HL-60/S4 (cell line): ENCODE results near the gene KLF3.

Experiments
- in situ Hi-C: fragments of 300-500 bp; cut with MboI; formaldehyde crosslinking; loops from 2 replicates; pipeline ENCODE4 v1.14.3; 2022; ENCODE audit warnings: low sequenced_read_pairs

KLF3 gene

DNA sequence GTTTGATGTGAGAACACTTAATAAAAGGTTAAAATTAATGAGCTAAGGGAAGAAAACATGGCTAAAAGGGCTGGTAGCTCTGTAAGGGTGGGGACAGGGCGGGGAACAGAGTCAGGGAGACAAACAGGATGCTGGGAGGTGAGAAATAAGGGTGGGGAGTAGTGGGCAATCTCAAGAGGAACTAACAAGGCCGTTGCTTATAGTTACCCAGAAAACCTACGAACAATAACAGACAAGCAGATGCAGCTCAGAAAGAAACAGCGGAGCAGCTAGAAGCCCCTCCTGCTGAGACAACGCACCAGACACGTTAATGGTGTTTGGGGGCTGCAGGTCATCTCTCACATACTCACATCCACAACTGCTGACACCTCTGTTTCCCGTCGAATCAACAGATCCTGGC is 9.7 kb upstream of the KLF3 start:
- in situ Hi-C loops = no loop called here

DNA sequence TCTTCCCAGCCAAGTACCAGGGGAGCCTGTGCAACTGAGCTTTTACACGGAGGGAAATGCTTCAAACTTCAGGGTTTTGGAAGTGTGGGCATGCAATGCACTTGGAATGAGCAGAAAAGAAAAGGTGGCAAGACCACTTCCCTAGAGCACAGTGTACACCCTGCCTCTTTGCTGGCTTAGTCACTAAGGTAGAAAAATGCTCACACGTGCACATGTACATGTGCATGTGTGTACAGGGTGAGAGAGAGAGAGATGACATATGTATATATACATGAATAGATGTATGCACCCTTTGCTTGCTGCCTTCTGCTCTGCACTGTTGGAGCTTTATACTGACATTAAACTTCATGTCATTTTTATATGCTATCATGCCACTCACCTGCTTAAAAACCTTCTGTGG is 7.9 kb upstream of the KLF3 start:
- in situ Hi-C loops = no loop called here

DNA sequence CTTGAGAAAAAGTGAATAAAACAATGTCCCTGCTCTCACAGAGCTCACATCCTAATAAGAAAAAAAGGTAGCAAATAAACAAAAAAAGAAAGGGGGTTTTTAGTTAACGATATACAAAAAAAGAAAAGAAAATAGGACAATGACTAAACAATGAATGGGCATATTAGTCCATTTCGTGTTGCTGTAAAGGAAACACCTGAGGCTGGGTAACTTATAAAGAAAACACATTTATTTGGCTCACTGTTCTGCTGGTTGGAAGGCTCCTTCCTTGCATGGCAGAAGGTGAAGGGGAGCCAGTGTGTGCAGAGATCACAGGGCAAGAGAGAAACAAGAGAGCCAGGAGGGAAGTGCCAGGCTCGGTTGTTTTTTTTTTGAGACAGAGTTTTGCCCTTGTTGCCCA is 4.7 kb upstream of the KLF3 start:
- in situ Hi-C loops = no loop called here

DNA sequence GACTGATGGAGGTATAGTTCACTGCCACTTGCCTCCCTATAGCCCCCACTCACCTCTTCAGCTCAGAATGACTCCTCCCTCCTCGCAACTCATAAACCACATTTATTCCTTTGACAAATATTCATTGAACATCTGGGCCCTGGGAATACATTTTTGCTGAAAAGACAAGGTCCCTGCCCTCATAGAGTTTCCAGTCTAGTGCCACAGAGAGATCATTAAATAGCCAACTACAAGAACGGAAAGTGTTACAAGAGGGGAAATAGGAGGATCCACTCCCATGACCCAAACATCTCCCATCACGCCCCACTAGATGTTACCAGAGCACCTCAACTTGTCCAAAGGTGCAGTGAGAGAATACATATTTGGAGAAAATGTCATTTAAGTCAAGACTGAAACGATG is 3.2 kb upstream of the KLF3 start:
- in situ Hi-C loops = no loop called here

DNA sequence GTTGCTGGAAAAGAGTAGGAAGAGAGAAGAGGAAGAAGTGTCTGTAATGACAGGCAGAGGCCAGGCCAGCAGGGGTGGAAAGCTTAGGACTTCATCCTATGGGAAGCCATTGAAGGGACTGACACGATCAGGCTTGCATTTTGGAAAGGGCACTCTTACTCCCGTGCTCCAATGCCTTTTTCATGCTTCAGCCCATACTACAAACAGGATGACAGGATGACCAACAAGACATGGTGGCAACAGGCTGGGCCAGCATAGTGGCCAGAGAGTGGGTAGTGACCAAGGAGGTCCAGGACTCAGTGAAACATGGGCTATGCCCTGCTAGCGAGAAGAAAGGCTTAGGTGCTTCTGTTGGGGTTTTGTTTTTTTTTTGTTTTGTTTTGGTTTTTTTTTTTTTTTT is 2.6 kb upstream of the KLF3 start:
- in situ Hi-C loops = no loop called here

DNA sequence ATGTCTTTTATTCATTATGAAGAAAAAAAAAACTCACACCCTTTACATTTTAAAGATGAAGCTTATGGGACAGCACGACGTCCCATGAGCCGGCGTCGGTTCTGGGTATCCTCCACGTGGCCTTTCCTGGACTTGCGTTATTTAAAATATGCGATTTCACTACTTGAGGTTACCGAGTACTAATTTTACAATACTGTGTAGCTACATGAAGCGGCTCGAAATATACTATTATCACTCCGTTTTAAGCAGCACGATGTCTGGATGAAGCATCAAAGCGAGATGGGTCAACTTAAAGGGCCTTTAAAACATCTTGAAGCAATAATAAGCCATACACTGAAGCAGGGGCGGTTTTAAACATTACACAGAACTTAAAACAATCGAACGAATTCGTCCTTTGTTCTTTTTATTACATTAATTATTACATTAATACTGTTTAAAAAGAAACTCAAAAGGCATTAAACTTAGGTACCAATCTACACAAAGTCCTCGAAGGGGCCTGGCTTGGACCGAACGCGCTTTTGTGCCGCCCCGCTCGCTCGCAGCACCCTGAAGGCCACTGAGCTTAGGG is 1.4 kb upstream of the KLF3 start:
- in situ Hi-C loops = no loop called here

DNA sequence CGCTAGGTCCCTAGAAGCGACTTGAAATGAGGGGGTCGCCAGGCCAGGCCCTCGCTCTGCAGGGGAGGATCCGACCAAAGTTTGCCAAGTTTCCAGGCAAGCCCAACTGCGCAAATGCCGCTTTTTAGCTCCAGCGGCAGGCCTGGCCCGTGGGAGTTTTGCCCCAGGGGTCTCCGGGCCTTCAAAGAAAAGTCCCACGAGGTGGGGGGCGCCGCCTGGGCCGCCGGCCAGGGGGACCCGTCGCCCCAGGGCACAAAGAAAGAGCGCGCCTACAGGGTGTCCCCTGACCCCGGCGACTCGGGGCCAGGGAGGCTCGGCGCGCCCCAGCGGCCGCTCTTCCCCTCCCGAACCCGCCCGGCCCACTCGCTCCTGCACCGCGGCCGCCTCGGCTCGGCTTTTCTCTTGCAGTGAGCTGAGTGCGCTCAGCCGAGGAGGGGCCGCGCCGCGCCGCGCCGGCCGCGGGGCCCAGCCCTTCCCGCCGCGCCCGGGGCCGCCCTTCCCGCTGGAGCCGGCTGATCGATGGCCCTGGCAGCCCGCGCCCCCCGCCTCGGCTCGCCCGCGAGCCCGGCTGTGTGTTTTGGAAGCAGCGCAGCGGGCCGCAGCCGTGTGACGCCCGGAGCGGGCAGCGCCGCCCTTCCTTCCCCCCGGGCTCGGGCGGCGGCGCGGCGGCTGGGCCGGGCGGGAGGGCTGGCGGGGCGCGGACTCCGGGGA is 754 bp upstream of the KLF3 start:
- in situ Hi-C loops = no loop called here

DNA sequence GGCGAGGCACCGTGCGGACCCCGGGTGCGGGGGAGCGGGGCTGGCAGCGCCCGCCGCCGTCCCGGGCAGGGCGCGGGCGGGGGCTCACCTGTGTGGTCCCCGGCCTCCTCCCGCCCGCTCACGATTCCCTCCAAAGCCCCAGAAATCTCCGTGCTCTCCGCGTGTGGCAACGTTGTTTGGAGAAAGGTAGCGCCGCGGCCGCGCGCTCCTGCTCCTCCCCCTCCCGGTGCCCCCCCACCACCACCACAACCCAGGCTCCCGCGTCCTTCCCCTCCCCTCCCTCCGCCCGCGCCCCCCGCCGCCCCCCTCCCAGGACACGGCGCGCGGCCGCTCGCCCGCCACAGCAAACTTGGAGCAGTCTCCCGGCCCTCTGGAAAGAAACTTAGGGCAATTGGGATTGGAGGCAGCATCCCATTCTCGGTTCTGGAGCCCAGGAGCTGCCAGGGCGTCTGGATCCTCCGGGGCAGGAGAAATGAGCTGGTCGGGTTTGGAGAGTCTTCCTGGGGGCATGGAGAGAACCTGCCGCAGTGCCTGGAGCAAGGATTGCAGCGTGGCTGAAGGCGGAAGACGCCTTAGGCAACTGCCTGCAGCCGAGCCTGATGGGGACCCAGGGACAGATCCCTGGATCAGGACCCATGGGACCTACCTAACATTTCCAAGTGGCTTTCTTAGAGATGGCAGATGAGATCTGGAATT is 855 bp downstream of the KLF3 start:
- in situ Hi-C loops = no loop called here

DNA sequence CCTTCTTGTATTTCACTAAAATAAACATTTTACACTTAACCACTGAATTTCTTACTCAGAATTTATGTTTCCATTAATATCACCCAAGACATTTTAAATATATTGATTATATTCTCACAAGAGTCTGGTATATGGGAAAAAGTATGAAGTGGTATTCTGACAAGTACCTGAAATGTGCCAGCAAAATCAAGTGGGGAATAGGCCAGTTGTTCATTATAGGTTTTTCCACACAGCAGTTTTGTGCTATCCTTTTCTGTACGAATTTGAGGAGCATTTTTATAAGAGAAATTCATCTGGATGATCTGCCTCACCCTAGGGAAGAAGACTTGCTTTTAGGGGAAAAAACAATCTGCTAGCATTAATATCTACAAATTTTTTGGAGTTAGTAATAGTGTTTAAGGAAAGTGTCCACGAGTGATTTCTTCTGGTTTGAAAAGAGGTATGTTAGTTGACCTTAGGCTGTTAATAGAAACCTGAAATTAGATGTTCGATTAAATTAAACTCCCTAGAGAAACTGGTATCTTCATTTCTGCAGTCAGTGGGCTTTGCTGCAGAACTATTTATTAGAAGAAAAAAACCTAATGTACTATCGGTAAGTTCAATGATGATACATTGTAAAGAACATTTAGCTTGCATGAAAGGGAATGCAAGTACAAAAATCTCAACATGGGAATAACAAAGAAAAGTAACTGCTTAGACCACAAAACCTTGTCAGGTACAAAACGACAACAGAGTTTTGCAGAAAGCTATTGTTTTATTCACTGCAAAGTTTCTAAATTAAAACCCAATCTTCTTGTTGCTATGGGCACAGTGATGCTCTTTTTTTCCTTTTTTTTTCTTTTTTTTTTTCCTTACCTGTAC is 1.8 kb downstream of the KLF3 start:
- in situ Hi-C loops = no loop called here

DNA sequence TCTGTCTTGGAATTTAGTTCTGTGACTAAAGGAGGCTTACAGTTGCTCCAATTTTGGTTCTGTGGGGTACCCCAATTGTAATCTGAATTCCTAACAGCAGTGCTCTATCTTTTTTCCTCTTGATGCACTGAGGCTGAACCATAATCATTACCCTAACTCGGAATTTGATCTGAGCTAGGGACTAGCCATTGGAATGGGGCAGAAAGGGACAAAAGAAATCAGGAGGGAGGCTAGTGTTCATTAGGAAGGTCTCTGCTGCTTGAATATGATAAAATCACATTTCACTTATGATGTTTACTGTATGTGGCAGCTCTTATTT is 2.7 kb downstream of the KLF3 start:
- in situ Hi-C loops = no loop called here

DNA sequence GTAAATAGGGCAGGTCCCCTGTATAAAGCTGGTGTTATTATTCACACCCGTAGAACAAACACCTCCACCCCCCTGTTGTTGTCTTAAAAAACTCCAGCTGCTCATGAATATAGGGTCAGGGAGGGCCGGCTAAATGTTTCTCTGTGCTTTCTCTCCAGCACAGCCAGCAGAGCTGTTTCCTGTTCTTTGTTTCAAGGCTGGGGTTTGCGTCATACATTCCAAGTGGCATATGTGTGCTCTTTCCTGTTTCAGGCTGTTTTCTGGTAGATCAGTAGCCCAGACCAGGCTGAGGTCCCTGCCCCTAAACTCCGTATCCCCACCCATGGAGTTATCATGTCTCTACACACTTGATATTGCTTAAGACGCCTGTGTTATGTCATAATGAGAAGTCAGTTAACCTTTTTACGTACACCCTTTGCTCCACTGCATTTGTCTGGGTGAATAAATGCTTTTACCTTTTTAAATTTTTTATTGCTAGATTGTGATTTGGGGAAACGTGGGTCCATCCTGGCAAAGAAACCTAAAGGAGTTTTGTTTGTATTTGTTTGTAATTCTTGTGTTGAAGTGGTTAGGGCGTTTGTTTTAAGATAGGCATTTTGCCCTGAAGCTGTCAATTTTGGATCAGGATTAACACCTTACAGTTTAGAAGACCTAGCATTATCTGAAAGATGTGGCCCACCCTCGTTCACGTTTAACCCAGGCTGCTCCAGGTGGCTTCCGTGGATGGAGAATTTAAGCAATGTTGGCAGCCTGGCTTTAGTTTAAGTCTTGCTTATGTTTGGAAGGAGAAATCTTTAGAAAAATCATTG is 3.3 kb downstream of the KLF3 start:
- in situ Hi-C loops = no loop called here

DNA sequence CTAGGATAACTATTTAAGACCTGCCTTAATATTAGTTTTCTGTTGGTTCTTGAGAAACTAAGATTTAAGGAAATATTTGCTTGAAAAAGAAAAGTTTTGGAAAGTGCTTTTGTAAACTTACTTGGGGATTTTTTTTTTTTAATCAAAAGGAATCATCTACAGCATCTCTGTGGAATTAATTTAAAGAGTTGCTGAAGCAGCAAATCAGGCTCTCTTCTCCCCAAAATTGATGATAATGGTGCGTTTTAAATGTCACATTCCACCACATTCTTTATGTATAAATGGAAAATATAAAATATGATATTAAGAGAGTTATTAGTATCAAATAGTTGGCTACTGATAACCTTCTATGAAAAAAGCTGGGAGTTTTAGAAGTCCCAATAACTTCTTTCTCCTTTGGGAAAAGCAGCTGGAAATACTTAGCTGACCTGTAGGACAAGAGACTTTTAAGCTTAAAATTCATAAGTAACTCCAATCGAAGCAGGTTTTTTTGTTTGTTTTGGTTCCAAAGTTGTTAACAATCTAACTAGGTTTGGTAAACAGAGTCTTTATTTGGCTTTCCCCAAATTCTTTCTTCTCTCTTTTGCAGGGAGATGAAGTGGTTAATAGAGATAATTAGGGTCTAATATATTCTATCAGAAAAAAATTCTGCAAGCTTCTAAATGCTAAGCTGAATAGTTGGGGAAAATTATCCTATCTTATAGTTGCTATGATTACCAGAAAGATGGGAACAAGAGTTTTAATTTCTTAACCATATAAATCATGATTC is 4.4 kb downstream of the KLF3 start:
- in situ Hi-C loops = no loop called here

DNA sequence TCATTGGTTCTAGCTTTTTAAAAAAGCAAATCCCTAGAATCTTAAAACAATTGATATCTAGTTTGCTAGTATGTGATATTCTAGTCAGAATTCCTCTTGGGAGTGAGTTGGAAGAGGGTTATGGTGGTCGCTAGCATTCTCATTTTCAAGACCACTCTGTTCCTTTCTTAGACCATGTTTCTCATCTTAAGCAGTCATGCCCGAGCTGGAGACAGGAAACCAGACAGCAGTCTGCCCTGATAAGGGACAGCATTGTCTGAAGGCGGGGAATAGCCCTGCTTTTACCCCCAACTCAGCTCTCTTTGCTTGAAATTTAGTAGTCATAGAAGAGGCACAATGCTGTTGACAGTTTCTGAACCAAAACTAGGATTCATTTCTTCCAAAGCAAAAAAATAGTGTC is 5.2 kb downstream of the KLF3 start:
- in situ Hi-C loops = no loop called here

DNA sequence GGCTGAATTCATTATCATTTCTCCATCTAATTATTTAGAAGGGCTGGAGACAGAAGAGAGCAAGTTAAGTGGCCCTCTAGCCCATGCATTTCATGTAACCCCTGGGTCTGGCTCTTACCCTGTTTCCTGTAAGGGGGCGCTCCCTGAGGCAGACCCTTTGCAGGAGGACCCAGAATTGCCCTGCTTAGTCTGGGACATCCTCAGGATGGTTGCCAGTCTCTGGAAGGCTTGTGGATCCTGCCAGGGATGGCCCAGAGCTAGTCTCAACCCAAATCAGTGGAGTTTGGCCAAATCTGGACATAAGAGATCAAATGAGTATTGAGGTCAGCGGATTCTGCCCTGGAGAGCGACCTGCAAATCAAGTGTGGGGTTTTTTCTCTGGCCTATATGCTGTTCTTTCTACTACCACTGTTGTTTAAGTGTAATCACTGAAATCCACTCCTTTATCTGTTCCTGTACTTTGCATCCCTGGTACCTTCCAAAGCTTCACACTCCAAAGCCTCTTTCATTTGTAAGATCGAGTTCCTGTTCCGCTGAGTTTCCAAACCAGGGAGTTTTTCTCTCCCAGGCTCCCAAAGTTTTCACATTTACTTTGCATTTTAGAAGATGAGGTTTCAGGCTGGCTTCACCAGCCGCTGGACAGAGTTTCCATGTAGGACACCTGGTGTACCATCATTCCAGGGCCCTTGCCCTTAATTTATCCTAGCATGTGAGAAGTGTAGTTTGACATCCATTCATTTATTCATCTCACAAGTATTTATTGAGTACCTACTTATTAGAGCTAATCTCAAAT is 6.3 kb downstream of the KLF3 start:
- in situ Hi-C loops = loop anchor here (10.0 kb wide), 1 partner anchor 356 kb away; no protein-coding TSS in a partner anchor

DNA sequence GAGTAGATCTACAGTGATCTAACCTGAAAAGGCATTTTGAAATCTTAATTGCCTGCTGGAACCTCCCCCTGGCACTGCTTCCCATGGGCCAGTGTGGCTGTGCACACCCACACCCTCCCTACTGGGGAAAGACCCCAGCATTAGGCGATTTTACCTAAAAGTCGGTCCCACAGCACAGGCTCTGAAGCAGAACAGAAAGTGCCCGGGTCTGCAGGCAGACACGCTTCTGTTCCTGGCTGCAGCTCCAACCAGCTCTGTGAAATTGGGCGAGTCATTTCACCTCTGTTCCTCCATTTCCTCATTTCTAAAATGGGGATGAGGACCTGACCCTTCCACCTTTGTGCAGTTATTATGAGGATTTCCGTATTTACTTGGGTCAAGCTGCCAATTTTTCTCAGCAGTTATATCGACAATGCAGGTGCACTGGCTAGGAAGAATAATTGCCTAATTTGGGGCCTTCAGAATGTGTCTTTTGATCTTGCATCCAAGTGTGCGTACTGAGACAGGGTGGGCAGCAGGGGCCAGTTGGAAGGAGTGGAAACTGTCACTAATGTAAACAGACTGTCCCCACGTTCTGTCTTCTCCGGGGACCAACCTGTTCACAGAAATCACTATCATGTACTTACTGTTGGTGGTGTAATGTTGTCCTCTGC is 7.1 kb downstream of the KLF3 start:
- in situ Hi-C loops = loop anchor here (10.0 kb wide), 1 partner anchor 356 kb away; no protein-coding TSS in a partner anchor

DNA sequence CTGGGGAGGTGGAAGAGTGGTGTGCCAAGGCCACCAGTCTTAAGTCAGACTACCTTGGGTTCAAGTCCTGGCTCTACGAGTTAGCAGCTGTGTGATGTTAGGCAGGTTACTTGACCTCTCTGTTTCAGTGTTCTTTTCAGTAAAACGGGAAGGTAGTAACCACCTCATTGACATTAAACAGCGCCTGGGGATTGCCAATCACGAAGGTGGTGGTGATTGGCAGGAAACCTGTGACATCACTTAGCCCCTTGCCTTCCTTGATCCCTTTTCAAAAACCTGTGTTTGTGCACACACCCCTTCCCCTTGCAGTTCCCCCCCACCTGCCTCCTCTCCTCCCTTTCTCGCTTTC is 7.6 kb downstream of the KLF3 start:
- in situ Hi-C loops = loop anchor here (10.0 kb wide), 1 partner anchor 357 kb away; no protein-coding TSS in a partner anchor

DNA sequence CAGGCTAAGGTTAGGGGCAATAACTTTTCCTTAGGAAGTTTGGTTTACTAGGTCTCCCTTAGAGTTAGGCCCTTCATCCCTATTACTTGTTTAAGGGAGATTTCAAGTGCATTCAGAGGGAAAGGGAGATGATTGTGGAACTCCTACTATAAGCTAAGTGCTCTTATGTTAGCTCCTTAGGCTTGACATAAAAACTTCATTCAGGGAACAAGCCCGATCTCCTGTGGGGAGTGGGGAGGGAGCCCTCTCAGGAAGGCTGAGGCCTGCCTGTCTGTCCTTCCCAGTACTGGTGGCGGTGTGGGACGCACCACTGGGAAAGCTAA is 8.0 kb downstream of the KLF3 start:
- in situ Hi-C loops = loop anchor here (10.0 kb wide), 1 partner anchor 357 kb away; no protein-coding TSS in a partner anchor

DNA sequence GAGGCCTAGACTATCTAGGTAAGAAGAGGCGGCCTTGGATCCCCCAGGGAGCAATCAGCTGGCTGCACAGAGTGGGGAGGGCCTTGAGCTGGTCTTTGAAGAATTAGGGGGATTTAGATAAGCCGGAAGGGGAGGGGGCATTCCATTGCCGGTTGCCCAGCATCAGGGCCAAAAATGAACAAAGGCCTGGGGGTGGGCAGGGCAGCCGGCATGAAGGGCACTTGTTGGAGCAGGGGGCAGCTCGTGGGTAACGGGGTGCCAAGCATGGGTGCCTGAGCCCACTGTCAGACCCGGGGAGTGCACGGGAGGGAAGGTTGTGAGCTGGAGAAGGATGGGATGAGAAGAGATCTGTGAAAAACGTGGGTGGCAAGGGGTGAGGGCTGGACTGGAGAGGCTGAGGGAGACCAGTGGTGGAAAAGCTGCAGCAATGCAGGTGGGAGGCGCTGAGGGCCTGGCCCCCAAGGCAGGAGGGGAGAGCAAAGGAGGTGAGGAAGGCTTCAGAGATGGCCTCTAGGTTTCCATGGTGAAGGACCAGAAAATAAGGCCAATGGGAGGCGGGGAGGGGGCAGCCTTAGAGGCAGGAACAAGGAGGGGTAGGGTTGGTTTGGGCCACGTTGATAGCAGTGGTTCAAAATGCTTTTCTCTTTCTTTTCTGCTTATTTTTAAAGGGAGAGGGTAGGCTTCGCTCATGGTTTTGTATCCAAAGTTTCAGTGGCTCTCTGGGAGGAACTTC is 8.6 kb downstream of the KLF3 start:
- in situ Hi-C loops = loop anchor here (10.0 kb wide), 1 partner anchor 358 kb away; no protein-coding TSS in a partner anchor
